Transverse colon (tissue), 3 donors: ENCODE measurements around the gene RSAD2.

ENCODE experiments used
- EP300 ChIP-seq: sonication (generic); formaldehyde crosslinking; IDR thresholded peaks from one replicate; pipeline ENCODE4 v1.6.1; 2017; ENCODE audit warnings: antibody characterized with exemption, low read depth
- POLR2A ChIP-seq: fragments of 450-650 bp; IDR thresholded peaks from one replicate; pipeline ENCODE4 v1.6.1; 2016; ENCODE audit warnings: antibody characterized with exemption, mild to moderate bottlenecking, moderate library complexity
- TF ChIP-seq, protein P1 (sequence below), 5 experiments: fragments of 200-600 bp in 3 of 5; fragments of 450-650 bp in 2 of 5; sonication (generic) in 3 of 5; IDR thresholded peaks; 1 replicate in 2 of 5; 2 replicates in 3 of 5; pipeline ENCODE4 v1.5.1; 2016 to 2017; ENCODE audit warnings: antibody characterized with exemption in 5 of 5, inconsistent platforms in 3 of 5, mild to moderate bottlenecking in 2 of 5, moderate library complexity in 1 of 5

- TF ChIP-seq EP300 (no peak), POLR2A (no peak)
- TF ChIP-seq, protein P1, sequence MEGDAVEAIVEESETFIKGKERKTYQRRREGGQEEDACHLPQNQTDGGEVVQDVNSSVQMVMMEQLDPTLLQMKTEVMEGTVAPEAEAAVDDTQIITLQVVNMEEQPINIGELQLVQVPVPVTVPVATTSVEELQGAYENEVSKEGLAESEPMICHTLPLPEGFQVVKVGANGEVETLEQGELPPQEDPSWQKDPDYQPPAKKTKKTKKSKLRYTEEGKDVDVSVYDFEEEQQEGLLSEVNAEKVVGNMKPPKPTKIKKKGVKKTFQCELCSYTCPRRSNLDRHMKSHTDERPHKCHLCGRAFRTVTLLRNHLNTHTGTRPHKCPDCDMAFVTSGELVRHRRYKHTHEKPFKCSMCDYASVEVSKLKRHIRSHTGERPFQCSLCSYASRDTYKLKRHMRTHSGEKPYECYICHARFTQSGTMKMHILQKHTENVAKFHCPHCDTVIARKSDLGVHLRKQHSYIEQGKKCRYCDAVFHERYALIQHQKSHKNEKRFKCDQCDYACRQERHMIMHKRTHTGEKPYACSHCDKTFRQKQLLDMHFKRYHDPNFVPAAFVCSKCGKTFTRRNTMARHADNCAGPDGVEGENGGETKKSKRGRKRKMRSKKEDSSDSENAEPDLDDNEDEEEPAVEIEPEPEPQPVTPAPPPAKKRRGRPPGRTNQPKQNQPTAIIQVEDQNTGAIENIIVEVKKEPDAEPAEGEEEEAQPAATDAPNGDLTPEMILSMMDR (IDR thresholded peaks at IDR 0.05): no peak
These were observed 21.6 kb upstream of the RSAD2 start for GRCh38 chr2:6855860-6856547.
